ENCODE results near the gene GPHN.

GRCh38 chr14:67131691-67132090 lies 623.7 kb downstream of the GPHN start:
- TF ChIP-seq CTCF (IDR thresholded peaks at IDR 0.05; ENCODE audit: extremely low read depth in 1 of 2, insufficient read depth in 1 of 2, low read depth in 1 of 2, low read length in 2 of 2): no peak
- no peak for TF ChIP-seq POLR2A (IDR thresholded peaks at IDR 0.05; ENCODE audit: low read depth, low read length)
- no peak for TF ChIP-seq POLR2AphosphoS5 (IDR thresholded peaks at IDR 0.05; ENCODE audit: insufficient read depth, low read depth, low read length)
- TF ChIP-seq MAX (IDR thresholded peaks at IDR 0.05; ENCODE audit: insufficient read depth, insufficient read length): no peak
- TF ChIP-seq FOS (IDR thresholded peaks at IDR 0.05; ENCODE audit: borderline replicate concordance, insufficient read depth, low read length): no peak
- TF ChIP-seq EZH2 (IDR thresholded peaks at IDR 0.05; ENCODE audit: borderline replicate concordance, low read depth, low read length, severe bottlenecking): no peak
- TF ChIP-seq JUN (IDR thresholded peaks at IDR 0.05; ENCODE audit: borderline replicate concordance, insufficient read depth, insufficient read length, low read depth): no peak
- TF ChIP-seq GATA2 (IDR thresholded peaks at IDR 0.05; ENCODE audit: insufficient read depth, insufficient read length, low read depth, low read length): no peak
- no peak for TF ChIP-seq MYC (IDR thresholded peaks at IDR 0.05; ENCODE audit: low read depth, low read length)
